OCI-M2 (cell line): ENCODE results near the gene PDIA4.
"Not testable (repeated sequence)": the region's sequence is repeated elsewhere in the genome, so short reads cannot be mapped to it uniquely, and the experiment has no call there.

Experiments used
- DNase-seq: peaks from one replicate; lab custom pipeline; 2025; ENCODE audit not compliant: unreplicated experiment; lab: John Stamatoyannopoulos, UW

Gene PDIA4

GRCh38 chr7:149036676-149037075 is 8.4 kb upstream of the PDIA4 start:
- DNase-seq: no peak

DNA sequence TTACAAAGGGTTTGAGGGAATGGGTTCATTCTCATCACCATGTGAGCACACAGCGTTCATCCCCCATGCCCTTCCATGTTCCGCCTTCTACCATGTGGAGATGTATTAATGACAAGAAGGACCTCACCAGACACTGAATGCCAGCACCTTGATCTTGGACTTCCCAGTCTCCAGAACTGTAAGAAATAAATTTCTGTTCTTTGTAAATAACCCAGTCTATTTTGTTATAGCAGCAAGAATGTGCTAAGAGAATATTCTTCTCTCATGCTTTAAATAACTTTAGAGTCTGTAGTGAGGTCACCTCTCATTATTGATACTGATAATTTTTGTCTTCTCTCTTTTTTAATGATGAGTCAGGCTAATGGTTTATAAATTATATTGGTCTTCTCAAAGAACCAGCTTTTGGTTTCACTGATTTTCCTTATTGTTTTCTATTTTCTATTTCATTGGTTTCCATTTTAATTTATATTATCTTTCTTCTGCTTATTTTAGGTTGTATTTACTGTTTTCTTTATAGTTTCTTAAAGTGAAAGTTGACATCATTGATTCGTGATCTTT is 3.1 kb upstream of the PDIA4 start:
- no peak for DNase-seq

- not testable (repeated sequence) for DNase-seq
Measured at GRCh38 chr7:149030439-149030838, 2.1 kb upstream of the PDIA4 start.

DNA sequence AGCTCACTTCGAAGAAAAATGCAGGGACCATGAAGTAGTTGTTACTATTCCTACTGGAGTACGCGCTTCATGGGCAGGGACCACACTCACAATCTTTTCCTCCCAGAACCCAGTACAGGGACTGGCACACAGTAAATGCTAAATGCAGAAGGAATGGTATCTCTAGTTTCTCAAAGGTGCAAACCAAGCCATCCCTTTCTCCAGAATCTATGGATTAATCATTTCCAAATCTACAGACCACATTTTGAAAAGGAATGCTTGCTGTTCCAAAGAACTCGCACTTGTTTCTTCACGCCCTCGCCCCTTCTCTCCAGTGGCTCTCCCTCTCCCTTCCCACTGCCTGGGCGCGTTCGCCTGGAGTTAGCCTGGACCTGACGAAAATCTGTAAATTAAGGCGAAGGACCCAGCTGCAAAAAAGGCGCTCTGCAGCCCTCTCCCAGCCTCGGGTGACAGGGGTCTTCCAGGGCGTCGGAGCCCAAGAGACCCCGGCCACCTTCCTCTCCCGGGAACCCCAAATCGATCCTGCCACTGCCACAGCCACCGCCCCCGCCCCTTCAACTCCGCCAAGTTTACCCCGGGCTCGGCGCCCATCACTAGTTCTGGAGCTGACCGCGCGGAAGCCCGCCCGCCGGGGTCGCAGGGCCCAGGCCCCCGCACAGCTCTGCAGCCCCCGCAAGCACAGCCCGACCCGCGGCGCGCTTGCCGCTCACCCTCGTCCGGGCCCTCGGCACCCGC is 527 bp downstream of the PDIA4 start:
- DNase-seq: no peak

- DNase-seq: no peak
Measured at GRCh38 chr7:149027055-149027454, 1.2 kb downstream of the PDIA4 start.

DNA sequence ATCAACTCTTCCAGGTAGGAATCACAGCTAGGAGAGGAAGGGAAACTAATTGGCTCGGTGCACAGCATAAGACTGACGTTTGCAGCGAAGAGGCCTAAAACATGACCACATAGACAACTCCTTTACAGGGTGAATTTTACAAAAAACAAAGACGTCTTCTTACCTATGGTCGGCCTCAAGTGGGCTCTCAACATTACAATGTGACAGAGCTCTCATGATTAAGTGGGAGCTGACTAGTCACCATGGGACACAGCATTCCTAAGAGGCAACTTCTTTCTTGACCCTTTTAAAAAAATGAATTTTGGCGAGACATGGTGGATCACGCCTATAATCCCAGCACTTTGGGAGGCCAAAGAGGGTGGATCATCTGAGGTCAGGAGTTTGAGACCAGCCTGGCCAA is 4.6 kb downstream of the PDIA4 start:
- DNase-seq: no peak

GRCh38 chr7:149022756-149023360 is 5.4 kb downstream of the PDIA4 start:
- no peak for DNase-seq

- no peak for DNase-seq
Measured at GRCh38 chr7:149021725-149022062, 6.6 kb downstream of the PDIA4 start.

DNA sequence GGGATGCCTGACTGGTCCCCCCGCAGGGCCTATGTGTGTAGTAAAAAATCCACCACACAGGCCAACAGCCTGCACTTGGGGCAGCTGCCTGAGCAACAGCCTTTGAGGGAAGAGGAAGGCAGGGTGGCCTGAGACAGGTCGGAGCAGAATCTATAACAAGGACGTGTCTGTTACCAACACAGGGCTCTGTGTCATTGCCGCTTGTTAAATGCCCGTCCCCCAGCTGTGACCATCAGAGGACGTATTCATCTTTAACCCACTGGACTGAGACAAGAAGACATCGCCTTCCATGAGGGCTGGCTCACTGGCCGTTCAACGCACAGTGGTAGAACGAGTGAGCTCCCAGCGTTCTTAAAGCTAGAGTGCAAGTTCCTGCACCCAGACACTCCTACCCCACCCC is 7.8 kb downstream of the PDIA4 start:
- DNase-seq: no peak

DNA sequence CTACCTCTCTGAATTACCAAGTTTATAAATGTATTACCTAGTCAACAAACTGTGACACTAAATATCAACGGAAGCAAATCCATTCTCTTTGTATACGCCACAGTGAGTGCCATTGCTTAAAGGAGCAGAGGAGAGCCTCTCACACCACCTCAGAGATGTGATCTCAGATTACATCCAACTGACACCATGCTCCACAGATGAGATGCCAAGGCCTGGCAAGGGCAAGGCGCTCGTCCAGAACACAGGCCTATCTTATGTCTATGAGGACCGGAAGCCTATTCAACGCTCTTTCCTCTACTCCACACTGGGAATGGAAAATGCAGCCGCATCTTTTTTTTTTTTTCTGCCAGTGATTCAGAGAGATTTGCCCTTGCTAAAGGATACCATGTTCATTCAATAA is 11.4 kb downstream of the PDIA4 start:
- DNase-seq: no peak

- DNase-seq: no peak
Measured at GRCh38 chr7:149014309-149014708, 14.0 kb downstream of the PDIA4 start.

- DNase-seq: no peak
Measured at GRCh38 chr7:149013876-149014275, 14.4 kb downstream of the PDIA4 start.

GRCh38 chr7:149012730-149013129 is 15.6 kb downstream of the PDIA4 start:
- DNase-seq: not testable (repeated sequence)

- DNase-seq: no peak
Measured at GRCh38 chr7:149011491-149011890, 16.8 kb downstream of the PDIA4 start.

DNA sequence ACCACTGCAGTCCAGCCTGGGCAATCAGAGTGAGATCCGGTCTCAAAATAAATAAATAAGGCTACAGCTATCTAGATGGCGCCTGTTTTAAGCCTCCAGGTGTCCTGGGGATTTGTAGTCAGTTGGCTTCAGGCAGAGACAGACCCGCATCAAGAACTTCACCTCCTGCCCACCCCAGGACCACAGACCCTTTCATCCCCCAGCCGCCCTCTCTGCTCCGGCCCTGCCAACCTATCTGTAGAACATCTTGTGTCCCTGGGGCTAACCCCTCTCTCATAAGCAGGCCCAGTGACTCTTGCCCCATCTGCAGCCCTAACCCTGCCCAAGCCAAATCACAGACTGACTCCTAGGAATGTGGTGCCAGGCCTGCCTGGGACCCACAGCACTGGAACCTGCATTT is 17.9 kb downstream of the PDIA4 start:
- DNase-seq: no peak

- no peak for DNase-seq
Measured at GRCh38 chr7:149009527-149009926, 18.8 kb downstream of the PDIA4 start.

- DNase-seq: no peak
Measured at GRCh38 chr7:149007611-149008010, 20.7 kb downstream of the PDIA4 start.

DNA sequence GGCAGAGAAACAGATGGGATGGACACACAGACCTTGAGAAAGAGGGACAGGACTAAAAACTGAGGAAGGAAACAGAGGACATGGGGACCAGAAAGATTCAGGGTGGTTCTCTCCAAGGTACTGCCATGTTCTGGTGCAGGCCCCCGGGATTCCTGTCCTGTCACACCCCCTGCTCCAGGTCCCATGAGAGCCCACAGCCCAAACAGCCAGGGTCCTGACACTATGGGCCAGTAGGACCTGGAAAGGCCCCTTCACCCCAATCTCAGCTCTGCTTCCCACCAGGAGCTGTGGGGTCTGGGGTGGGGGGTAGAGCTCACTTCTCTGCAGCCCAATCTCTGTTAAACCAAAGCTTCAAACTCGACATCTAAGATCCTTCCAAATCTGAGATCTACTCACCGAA is 21.2 kb downstream of the PDIA4 start:
- DNase-seq: no peak

GRCh38 chr7:149006345-149006725 is 22.0 kb downstream of the PDIA4 start:
- DNase-seq: no peak

DNA sequence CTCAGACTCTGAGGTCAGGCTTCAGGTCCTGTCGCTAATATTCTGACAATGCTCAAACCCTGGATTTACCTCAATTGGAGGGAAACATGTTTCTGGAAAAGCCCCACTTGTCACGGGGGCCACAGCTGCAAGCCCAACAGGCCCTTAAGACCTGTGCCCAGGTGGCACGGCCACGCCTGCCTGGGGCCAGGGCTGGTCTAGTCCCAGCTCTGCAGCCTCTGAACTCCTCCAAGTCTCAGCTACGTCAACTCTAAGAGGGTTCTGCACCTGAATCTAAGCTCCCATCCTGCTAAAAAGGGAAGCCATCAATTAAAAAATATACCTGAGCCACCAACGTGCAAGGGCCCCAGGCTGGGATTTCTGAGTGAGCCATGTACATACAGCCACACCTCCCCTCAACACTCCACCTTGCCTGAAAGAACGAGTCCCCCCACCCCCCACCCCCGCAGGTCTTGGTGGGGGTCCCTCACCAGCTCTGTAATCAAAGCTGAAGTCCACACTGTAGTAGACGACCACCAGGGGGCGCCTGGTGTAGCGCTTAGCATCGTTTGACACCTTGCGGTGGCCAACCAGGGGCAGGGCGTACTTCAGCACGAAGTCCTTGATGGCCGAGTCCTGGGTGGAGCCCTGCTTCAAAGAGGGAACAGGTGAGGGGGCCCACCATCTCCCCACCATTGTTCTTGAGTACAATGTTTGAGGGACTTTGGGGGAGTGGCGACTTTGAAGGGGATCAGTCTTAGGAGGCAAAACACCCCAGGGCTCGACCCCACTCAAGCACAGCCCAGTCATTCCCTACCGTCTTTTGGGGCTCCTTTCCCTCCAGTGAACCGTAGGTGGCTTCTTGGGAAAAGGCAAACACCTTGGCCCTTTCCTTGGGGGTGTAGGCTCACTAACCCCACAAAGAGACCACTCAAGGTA is 22.6 kb downstream of the PDIA4 start:
- DNase-seq: no peak
